HCT116 (cell line): ENCODE data around the gene PRRX2. TPM values are rescaled to one million over a fixed set of nuclear protein-coding genes. Genes with fewer than 3 reads are reported as not detected.

Experiments
- ATAC-seq: fragments of 200-7000 bp; cut with Tn5 transposase; 2 replicates; pipeline ENCODE4 v1.9.1; 2020; ENCODE audit warnings: mild to moderate bottlenecking, moderate library complexity
- BruUV-seq: library from RNA; stranded (reverse); fragments of 400-500 nt; replicated peaks from 2 replicates; lab custom pipeline; 2021; lab: Mats Ljungman, UMichigan
- CTCF ChIA-PET: fragments of 300-600 bp; sonication (Branson Sonifier 250); formaldehyde crosslinking; loops from one replicate; lab custom pipeline; 2021; ENCODE audit warnings: antibody characterized with exemption; lab: Charles Lee
- POLR2A ChIA-PET: fragments of 300-600, 350-600 bp; sonication (Branson Sonifier 250); formaldehyde crosslinking; loops from one replicate; lab custom pipeline; 2021; ENCODE audit warnings: antibody characterized with exemption; lab: Charles Lee
- RAD21 ChIA-PET, 2 experiments: fragments of 300-600 bp; sonication (Branson Sonifier 250); formaldehyde crosslinking; loops; one replicate each; lab custom pipeline; 2023; ENCODE audit warnings: low total read pairs in 2 of 2; ENCODE audit not compliant: uncharacterized antibody in 2 of 2, unreplicated experiment in 2 of 2, low non-redundant PET in 1 of 2; lab: Charles Lee
- DNase-seq: peaks from one replicate; pipeline ENCODE4 v3.0.0-alpha.2; 2010; ENCODE audit warnings: low read depth, low spot score
- H2AFZ ChIP-seq: fragments of 200-600 bp; shearing (Covaris generic), sonication (generic); 2 replicates; pipeline ENCODE4 v1.6.1; 2017; ENCODE audit warnings: low read depth, mixed run types, mixed read lengths, antibody characterized with exemption, low read length; ENCODE audit not compliant: poor library complexity, severe bottlenecking
- H3K27ac ChIP-seq: 2 replicates; pipeline ENCODE4 v1.5.1; 2012; ENCODE audit warnings: low read depth, low read length
- H3K27me3 ChIP-seq: fragments of 200-600 bp; sonication (generic); 2 replicates; pipeline ENCODE4 v1.6.1; 2016; ENCODE audit warnings: mixed run types, low read length, mixed read lengths; ENCODE audit not compliant: insufficient read depth
- H3K36me3 ChIP-seq, 2 experiments: fragments of 200-500 bp in 1 of 2; fragments of 200-600 bp in 1 of 2; sonication (Bioruptor generic) in 1 of 2; sonication (generic) in 1 of 2; 2 replicates each; pipeline versions ENCODE4 v1.5.1 to v1.6.1; 2014 to 2016; ENCODE audit warnings: low read length in 2 of 2, inconsistent platforms in 1 of 2, mixed read lengths in 1 of 2, mixed run types in 1 of 2; ENCODE audit not compliant: insufficient read depth in 2 of 2, control insufficient read depth in 1 of 2
- H3K4me1 ChIP-seq, 2 experiments: fragments of 200-600 bp in 1 of 2; sonication (generic) in 1 of 2; 2 replicates each; pipeline versions ENCODE4 v1.5.1 to v1.6.1; 2012 to 2017; ENCODE audit warnings: low read length in 2 of 2, inconsistent platforms in 1 of 2, mild to moderate bottlenecking in 1 of 2, mixed read lengths in 1 of 2, mixed run types in 1 of 2, moderate library complexity in 1 of 2; ENCODE audit not compliant: insufficient read depth in 2 of 2, control insufficient read depth in 1 of 2
- H3K4me2 ChIP-seq: fragments of 200-600 bp; sonication (generic); 2 replicates; pipeline ENCODE4 v1.6.1; 2017; ENCODE audit warnings: mixed run types, low read length, mixed read lengths
- H3K4me3 ChIP-seq, 2 experiments: fragments of 200-600 bp in 1 of 2; sonication (generic) in 1 of 2; replicated peaks in 1 of 2; 2 replicates each; pipeline ENCODE4 v1.5.1; 2011 to 2016; ENCODE audit warnings: low read length in 2 of 2, control low read depth in 1 of 2, low read depth in 1 of 2, mild to moderate bottlenecking in 1 of 2, mixed read lengths in 1 of 2, mixed run types in 1 of 2
- H3K79me2 ChIP-seq: fragments of 200-600 bp; sonication (generic); 2 replicates; pipeline ENCODE4 v1.6.1; 2017; ENCODE audit warnings: mild to moderate bottlenecking, mixed run types, low read length, moderate library complexity, mixed read lengths; ENCODE audit not compliant: insufficient read depth
- H3K9ac ChIP-seq: fragments of 200-600 bp; sonication (generic); 2 replicates; pipeline ENCODE4 v1.6.1; 2016; ENCODE audit warnings: low read length, mixed read lengths
- H3K9me2 ChIP-seq: fragments of 200-600 bp; sonication (generic), shearing (Covaris generic); 2 replicates; pipeline ENCODE4 v1.6.1; 2017; ENCODE audit warnings: mixed run types, mild to moderate bottlenecking, moderate library complexity; ENCODE audit not compliant: insufficient read depth
- H3K9me3 ChIP-seq, 2 experiments: fragments of 200-500 bp in 1 of 2; fragments of 200-600 bp in 1 of 2; sonication (Bioruptor generic) in 1 of 2; sonication (generic) in 1 of 2; 2 replicates each; pipeline ENCODE4 v1.6.1; 2014 to 2017; ENCODE audit warnings: low read length in 2 of 2, mixed read lengths in 2 of 2, inconsistent platforms in 1 of 2, low read depth in 1 of 2, mild to moderate bottlenecking in 1 of 2, mixed run types in 1 of 2, moderate library complexity in 1 of 2; ENCODE audit not compliant: control insufficient read depth in 1 of 2, insufficient read depth in 1 of 2
- H4K20me1 ChIP-seq: fragments of 200-600 bp; sonication (generic), shearing (Covaris generic); 2 replicates; pipeline ENCODE4 v1.6.1; 2017; ENCODE audit warnings: mixed run types, mild to moderate bottlenecking, moderate library complexity; ENCODE audit not compliant: insufficient read depth
- ATF3 ChIP-seq: IDR thresholded peaks from 2 replicates; pipeline ENCODE4 v1.6.1; 2012
- CBX3 ChIP-seq: IDR thresholded peaks from 2 replicates; pipeline ENCODE4 v1.6.1; 2012; ENCODE audit warnings: low read depth
- CEBPB ChIP-seq: IDR thresholded peaks from 2 replicates; pipeline ENCODE4 v1.6.1; 2012; ENCODE audit warnings: low read depth
- CTCF ChIP-seq, 3 experiments: fragments of 200-600 bp in 1 of 3; sonication (generic) in 1 of 3; IDR thresholded peaks in 2 of 3; conservative IDR thresholded peaks in 1 of 3; 2 replicates each; pipeline ENCODE4 v1.5.1; 2012 to 2017; ENCODE audit warnings: low read depth in 2 of 3, low read length in 2 of 3, antibody characterized with exemption in 1 of 3, borderline replicate concordance in 1 of 3, control low read depth in 1 of 3, mild to moderate bottlenecking in 1 of 3, mixed read lengths in 1 of 3, mixed run types in 1 of 3, moderate library complexity in 1 of 3; ENCODE audit not compliant: insufficient read depth in 1 of 3
- EGR1 ChIP-seq: IDR thresholded peaks from 2 replicates; pipeline ENCODE4 v1.6.1; 2012; ENCODE audit warnings: low read depth
- ELF1 ChIP-seq: IDR thresholded peaks from 2 replicates; pipeline ENCODE4 v1.6.1; 2012; ENCODE audit warnings: low read depth, borderline replicate concordance
- EZH2 ChIP-seq: fragments of 200-600 bp; sonication (generic); IDR thresholded peaks from 2 replicates; pipeline ENCODE4 v1.6.1; 2017; ENCODE audit warnings: antibody characterized with exemption, mixed run types
- EZH2phosphoT487 ChIP-seq: fragments of 200-600 bp; IDR thresholded peaks from 2 replicates; pipeline ENCODE4 v1.6.1; 2018; ENCODE audit warnings: antibody characterized with exemption, borderline replicate concordance
- FOSL1 ChIP-seq: IDR thresholded peaks from 2 replicates; pipeline ENCODE4 v1.6.1; 2012; ENCODE audit warnings: low read depth
- MAX ChIP-seq: IDR thresholded peaks from 2 replicates; pipeline ENCODE4 v1.6.1; 2012
- POLR2AphosphoS5 ChIP-seq: IDR thresholded peaks from 2 replicates; pipeline ENCODE4 v1.6.1; 2011; ENCODE audit warnings: mild to moderate bottlenecking, low read depth, low read length, moderate library complexity
- RAD21 ChIP-seq: IDR thresholded peaks from 2 replicates; pipeline ENCODE4 v1.6.1; 2012; ENCODE audit warnings: low read depth, mild to moderate bottlenecking
- REST ChIP-seq: IDR thresholded peaks from 2 replicates; pipeline ENCODE4 v1.6.1; 2012; ENCODE audit warnings: low read depth
- SIN3A ChIP-seq: IDR thresholded peaks from 2 replicates; pipeline ENCODE4 v1.6.1; 2012; ENCODE audit warnings: low read depth
- SRF ChIP-seq: IDR thresholded peaks from 2 replicates; pipeline ENCODE4 v1.6.1; 2012; ENCODE audit warnings: low read depth
- TCF7L2 ChIP-seq: IDR thresholded peaks from 2 replicates; pipeline ENCODE4 v1.7.0; 2011; ENCODE audit warnings: borderline replicate concordance, inconsistent platforms; ENCODE audit not compliant: insufficient read depth, insufficient read length; ENCODE audit errors: extremely low read depth
- YY1 ChIP-seq: IDR thresholded peaks from 2 replicates; pipeline ENCODE4 v1.6.1; 2011; ENCODE audit warnings: low read length, low read depth, moderate library complexity, mild to moderate bottlenecking; ENCODE audit not compliant: insufficient replicate concordance; ENCODE audit errors: extremely low read depth
- ZBTB33 ChIP-seq: IDR thresholded peaks from 2 replicates; pipeline ENCODE4 v1.6.1; 2011; ENCODE audit warnings: mild to moderate bottlenecking, low read length, moderate library complexity; ENCODE audit not compliant: insufficient replicate concordance; ENCODE audit errors: extremely low read depth
- ZFX ChIP-seq: fragments of 450-650 bp; IDR thresholded peaks from 2 replicates; pipeline ENCODE4 v1.6.1; 2017
- ZNF274 ChIP-seq: fragments of 200-500 bp; sonication (Bioruptor generic); IDR thresholded peaks from 2 replicates; pipeline ENCODE4 v1.6.1; 2014; ENCODE audit warnings: mild to moderate bottlenecking, low read depth, low read length, inconsistent platforms
- intact Hi-C: fragments of 100-400 bp; cut with micrococcal nuclease; formaldehyde crosslinking; loops from 2 replicates; pipeline ENCODE4 v1.10.0; 2022
- total RNA-seq: library from RNA; stranded (reverse); gene quantifications from one replicate; pipeline ENCODE4 v1.2.1, GENCODE V29; 2021; ENCODE audit not compliant: unreplicated experiment

Gene PRRX2
- total RNA-seq, 1 experiment from 2014 or later = 25.5 TPM

GRCh38 chr9:129648764-129649115 lies 16.7 kb upstream of the PRRX2 start:
- Histone ChIP-seq H3K9ac (no peak overlapping the region), H3K4me1 (no peaks in the 10 kb centered on the region), H2AFZ (no peak overlapping the region), H3K9me3 (no peaks in the 10 kb centered on the region), H3K4me2 (no peak overlapping the region), H3K79me2 (no peaks in the 10 kb centered on the region), H3K36me3 (no peaks in the 10 kb centered on the region), H3K9me2 (no peaks in the 10 kb centered on the region), H3K4me3 (no peak overlapping the region), H3K27ac (no peak overlapping the region), H4K20me1 (no peaks in the 10 kb centered on the region), H3K27me3 (no peaks in the 10 kb centered on the region)
- CTCF ChIA-PET = no interaction called here
- TF ChIP-seq CBX3 (no peak), ZFX (no peak), MAX (no peak), REST (no peak), ATF3 (no peak), ZBTB33 (no peak), EZH2 (no peak), ELF1 (no peak), CEBPB (no peak), ZNF274 (no peak), CTCF (IDR thresholded peaks at IDR 0.05 in 2 of 3, conservative IDR thresholded peaks at IDR 0.05 in 1 of 3; ENCODE audit: borderline replicate concordance in 1 of 3, insufficient read depth in 1 of 3, low read depth in 2 of 3, low read length in 2 of 3) (no peak), EZH2phosphoT487 (no peak), SRF (no peak), TCF7L2 (no peak), FOSL1 (no peak), YY1 (no peak), SIN3A (no peak), POLR2AphosphoS5 (no peak), RAD21 (no peak), EGR1 (no peak)
- ATAC-seq (no peak), DNase-seq (no peak)
- POLR2A ChIA-PET = no interaction called here
- RAD21 ChIA-PET = no interaction called here
- intact Hi-C loops = no loop called here
- no TSS peak for BruUV-seq
